GM18499 (cell line): ENCODE data around the gene AKR1C2.
"Not testable (repeated sequence)": the region's sequence is repeated elsewhere in the genome, so short reads cannot be mapped to it uniquely, and the experiment has no call there.

Experiments
- ATAC-seq: cut with Tn5 transposase; IDR thresholded peaks from one replicate; pipeline ENCODE4 v1.9.1; 2021; ENCODE audit warnings: moderate number of reproducible peaks; ENCODE audit not compliant: insufficient read depth, unreplicated experiment

AKR1C2 gene

GRCh38 chr10:5003127-5004029 is at the start of gene AKR1C2:
Gene AKR1C2 (minus strand): TSS chr10:5003857. CDS start chr10:5003835, 22 bp downstream.
- not testable (repeated sequence) for ATAC-seq

- not testable (repeated sequence) for ATAC-seq
Observed at GRCh38 chr10:5052951-5053500, 49.4 kb upstream of the AKR1C2 start.

- no peak for ATAC-seq
Observed at GRCh38 chr10:5047912-5048628, 44.4 kb upstream of the AKR1C2 start.

- ATAC-seq = not testable (repeated sequence)
Observed at GRCh38 chr10:5047055-5047454, 43.4 kb upstream of the AKR1C2 start.

GRCh38 chr10:5046410-5046809 is 42.8 kb upstream of the AKR1C2 start:
- ATAC-seq = no peak

- no peak for ATAC-seq
Observed at GRCh38 chr10:5045095-5045494, 41.4 kb upstream of the AKR1C2 start.

- no peak for ATAC-seq
Observed at GRCh38 chr10:5043716-5044115, 40.1 kb upstream of the AKR1C2 start.

- no peak for ATAC-seq
Observed at GRCh38 chr10:5042922-5043321, 39.3 kb upstream of the AKR1C2 start.

- ATAC-seq = no peak
Observed at GRCh38 chr10:5041471-5042023, 37.9 kb upstream of the AKR1C2 start.

- ATAC-seq = no peak
Observed at GRCh38 chr10:5040781-5041470, 37.3 kb upstream of the AKR1C2 start.

GRCh38 chr10:5040010-5040673 is 36.5 kb upstream of the AKR1C2 start:
- no peak for ATAC-seq

GRCh38 chr10:5038733-5039132 is 35.1 kb upstream of the AKR1C2 start:
- no peak for ATAC-seq

GRCh38 chr10:5038101-5038500 is 34.4 kb upstream of the AKR1C2 start:
- ATAC-seq = no peak

GRCh38 chr10:5036511-5036910 is 32.9 kb upstream of the AKR1C2 start:
- ATAC-seq = no peak

- no peak for ATAC-seq
Observed at GRCh38 chr10:5035356-5035755, 31.7 kb upstream of the AKR1C2 start.

GRCh38 chr10:5034588-5034987 is 30.9 kb upstream of the AKR1C2 start:
- ATAC-seq = no peak

GRCh38 chr10:5033061-5033778 is 29.6 kb upstream of the AKR1C2 start:
- no peak for ATAC-seq

- ATAC-seq = not testable (repeated sequence)
Observed at GRCh38 chr10:5032444-5032843, 28.8 kb upstream of the AKR1C2 start.

GRCh38 chr10:5031588-5031987 is 27.9 kb upstream of the AKR1C2 start:
- not testable (repeated sequence) for ATAC-seq
